HG03045 (cell line): Measurements from ENCODE around the gene IRX3.

ENCODE experiments used
- ATAC-seq: cut with Tn5 transposase; IDR thresholded peaks from one replicate; pipeline ENCODE4 v1.9.1; 2021; ENCODE audit warnings: mild to moderate bottlenecking, moderate library complexity; ENCODE audit not compliant: unreplicated experiment

Gene IRX3

DNA sequence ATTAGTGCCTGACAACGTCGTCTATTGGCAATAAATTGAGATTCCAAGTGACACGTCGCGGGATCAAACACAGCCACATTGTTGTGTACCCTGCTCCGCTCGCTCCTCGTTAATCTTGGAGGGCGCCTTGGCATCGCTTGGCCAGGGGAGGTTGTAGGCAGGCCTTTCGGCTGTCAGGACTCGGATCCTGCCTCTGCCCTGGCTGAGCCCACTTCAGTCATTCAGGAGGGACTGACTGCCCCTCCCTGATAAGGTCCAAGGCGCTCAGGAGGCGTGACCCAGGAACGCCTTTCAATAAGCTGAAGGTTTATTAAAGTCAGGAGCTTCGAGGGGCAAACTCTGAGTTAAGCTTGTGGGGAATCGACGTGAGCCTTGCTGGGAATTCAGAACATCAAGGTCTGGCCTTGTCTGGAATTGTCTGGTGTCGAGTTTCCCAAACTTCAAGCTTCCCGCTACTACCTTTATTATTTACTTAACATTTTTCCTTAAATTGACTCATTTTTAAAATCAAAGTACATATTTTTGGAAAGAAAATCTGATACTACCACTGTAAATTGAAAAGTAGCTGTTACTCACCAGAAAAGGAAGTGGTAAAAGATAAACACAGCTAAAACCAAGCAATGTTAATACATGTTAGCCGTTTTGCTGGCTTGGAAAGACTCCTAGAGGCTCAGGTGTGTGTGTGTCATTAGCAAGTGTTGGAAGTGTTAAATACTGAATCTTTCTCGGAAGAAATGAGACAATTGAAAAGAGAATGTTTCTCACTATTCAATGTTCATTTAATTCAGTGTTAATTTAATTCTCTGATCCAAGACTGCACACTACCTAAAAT lies 5.3 kb upstream of the IRX3 start:
- no peak for ATAC-seq

DNA sequence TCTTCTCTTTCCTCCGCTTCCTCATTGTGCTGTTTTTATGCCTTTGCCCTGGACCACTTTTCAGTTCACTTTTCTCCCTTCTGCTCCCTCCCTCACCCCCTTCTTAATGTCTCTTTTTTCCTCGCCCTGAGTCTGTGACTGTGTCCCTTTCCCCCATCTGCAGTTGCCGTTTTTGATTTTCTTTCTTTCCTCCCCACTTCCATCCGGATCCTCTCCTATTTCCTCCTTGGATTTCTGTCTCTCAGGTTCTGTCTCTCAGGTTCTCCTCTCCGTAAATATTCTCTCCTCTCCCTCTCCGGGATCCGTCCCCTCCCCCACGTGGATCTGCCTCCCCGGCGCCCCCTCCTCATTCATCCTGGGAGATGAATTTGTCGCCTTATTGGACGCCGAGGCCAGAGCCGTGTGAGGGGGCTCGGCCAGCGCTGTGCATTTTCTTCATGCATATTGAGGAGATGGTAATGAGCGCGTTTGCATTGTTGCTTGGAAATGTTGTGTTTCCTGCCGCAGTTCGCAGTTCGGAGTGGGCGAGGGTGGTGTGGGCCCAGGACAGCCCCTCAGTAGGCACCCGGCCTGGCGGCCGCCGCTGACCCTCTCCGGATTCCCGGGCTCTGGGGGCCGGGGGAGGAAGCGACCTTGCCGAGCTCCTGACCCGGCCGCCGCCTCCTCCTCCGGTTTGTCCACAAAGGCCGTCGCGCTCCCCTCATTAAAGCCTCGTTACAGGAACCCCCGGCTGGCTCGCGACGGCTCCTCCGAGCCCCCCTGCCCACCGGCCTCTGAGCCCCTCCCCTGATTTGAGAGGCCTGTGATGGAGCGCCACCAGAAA lies 4.5 kb upstream of the IRX3 start:
- no peak for ATAC-seq

DNA sequence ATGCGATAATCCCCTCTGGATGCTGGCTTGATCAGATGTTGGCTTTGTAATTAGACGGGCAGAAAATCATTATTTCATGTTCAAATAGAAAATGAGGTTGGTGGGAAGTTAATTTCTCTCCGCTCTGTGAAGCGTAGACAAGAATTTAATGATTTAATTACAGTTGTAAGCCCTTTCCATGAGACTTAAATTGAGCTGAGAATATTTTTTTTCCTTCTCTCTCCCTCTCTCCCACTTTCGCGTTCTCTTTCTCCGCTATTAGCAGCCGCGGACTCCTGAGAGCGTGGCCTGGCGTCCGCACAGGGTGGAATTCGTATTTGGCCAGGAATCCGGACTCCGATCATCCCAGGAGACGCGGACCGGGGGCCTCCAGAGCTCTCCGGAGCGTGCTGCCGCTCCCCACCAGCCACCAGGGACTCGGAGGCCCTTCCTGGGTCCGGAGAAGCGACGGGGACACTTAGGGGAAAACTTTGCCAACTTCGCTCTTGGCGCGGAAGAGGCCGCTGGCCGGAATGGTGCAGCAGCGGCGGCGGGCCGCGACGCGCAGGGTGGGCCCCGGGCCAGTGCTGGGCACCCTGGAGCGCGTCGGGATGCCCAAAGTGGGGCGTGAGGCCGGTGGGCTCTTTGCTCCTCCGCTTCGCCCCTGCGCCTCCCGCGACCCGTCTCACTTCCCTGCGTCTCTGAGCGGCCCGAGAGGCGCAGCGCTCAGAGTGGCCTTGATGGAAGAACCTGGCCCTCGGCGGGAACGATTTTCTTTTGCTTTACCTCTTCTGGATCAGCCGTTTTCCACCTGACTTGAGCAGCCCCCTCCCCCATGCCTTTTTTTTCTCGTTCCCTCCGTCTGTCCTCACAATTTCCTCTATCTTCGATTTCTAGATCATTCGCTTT lies 3.6 kb upstream of the IRX3 start:
- no peak for ATAC-seq

DNA sequence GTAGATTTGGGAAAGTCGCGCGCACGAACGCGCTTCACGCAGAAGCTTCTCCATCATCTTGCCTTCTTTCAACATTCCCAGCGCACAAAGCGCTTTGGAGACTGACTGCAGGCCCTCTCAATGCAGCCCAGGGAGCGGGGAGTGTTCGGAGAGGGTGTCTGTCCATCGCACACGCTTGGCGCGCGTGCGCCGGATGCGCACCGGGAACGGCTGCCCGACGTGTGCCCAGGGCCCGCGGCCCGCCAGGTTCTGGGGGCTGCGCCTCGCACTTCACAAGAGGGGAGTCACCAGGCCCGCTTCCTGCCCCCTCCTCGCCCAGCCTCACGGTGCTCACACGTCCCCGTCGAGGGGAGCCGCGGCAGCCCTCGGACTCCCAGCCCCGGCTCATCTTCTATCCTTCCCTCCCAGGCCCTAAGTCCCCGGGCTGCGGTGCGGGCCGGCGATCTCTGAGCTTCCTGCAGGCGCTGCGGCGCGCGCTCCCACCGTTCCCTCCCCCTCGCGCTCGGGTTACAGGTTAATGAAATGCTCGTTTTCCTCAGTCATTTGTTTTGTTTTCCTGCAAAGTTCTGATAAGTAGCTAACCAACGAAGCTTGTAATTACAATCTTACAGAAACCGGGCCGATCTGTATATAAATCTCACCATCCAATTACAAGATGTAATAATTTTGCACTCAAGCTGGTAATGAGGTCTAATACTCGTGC lies 2.8 kb upstream of the IRX3 start:
- no peak for ATAC-seq

DNA sequence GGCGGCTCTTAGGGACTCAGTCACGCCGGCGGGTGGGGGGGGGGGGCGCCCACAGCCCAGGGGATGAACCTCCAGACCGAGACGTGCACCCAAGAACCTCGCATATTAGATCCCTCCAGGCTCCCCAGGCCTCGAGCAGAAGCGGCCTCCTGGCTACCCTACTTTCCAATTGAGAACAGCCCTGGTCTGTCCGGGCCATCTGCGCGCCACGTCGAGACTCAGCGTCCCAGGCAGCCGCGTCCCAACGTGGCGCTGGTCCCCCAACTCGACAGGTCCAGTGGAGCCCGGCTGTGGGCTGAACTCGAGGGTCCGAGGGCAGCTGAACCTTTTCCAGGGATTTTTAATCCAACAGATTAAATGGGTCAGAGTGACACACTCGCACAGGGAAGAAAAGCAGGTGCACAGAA lies 2.3 kb upstream of the IRX3 start:
- no peak for ATAC-seq

DNA sequence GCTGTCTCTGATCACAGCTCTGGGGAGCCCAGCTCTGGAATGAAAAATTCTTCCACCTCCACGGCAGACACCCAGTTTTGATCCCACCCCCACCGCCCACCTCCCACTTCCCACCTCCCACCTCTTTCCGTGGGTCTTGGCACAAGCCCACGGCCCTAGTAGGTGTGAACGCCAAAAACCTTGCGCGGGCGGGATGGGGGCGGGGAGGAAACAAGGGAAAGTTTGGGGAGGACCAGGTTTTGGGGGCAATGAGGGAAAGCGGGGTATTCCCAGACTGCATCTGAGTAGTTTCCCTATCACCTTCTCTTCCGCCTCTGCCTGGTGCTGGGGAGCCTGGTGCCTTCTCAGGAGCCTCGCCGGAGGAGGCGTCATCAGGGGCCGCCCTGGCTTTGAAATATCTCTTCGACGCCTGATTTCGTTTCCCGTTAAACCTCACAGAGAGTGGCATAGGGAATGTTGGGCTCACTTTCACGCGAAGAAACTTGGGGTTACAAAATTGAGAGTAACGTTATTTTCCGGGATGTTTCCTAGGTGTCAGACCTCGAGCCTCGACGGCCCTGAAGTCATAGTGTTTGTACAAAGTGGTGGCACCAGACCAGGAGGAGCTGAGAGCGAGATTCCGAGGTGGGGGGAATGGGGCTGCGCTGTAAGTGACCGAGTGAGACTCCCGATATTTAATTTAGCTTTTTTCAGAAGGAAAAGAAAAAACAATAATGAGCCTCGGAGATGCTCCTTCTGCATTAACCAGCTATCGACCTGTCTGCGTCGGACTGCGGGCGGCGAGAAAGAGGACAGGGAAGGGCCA lies 1.6 kb upstream of the IRX3 start:
- no peak for ATAC-seq

DNA sequence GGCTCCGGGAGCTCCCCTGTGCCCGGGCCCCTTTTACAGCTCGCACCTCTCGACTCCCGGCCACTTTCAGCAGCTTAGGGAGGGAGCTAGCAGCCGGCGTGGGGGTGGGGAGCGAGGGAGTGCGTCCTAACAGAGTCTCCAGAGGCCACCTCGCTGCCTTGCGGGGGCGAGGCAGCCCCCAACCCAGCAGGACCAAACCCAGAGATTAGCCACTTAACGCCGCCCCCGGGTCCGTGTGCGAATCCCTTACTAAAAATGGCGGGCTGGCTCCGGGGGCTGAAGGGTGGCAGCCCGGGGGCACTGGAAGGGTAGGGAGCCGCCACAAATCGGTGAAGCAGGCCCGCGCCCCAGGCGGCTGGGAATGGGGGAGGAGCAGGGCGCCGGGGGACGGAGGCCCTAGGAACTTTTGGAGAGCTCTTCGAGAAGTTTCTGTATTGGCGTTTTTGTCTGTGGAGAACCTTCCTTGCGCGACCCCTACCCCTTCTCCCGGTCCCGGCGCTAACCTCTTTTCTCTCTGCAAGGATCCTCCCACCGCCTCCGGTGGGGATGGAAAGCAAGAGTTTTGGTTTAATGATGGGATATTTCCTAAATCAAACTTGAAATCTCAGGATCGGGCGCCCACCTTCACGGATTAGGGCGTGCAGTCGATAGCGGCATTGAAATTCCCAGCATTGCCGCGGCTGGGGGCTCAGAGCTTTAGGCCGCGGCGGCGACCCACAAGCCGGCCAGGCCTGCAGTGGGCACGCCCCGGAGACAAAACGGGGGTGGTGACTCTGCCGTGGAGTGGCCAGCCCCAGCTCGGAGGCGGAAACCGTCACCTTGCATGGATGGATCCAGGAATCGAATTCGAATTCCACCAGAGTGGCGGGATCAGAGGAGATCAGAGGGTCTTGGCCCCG lies 793 bp upstream of the IRX3 start:
- ATAC-seq: no peak

DNA sequence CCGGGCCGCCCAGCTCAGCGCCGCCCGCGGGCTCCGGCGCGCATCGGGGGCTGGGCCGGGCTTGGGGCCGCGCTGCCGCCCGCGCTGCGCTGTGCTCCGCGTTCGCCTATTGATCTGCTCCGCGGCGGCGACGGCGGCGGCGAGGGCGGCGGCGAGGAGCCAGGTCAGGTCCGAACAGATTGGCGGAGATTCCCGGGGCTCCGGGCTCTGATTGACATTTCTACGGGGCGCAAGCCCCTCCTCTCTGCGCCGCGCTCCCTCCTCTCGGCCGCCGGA lies 559 bp downstream of the IRX3 start:
- no peak for ATAC-seq

DNA sequence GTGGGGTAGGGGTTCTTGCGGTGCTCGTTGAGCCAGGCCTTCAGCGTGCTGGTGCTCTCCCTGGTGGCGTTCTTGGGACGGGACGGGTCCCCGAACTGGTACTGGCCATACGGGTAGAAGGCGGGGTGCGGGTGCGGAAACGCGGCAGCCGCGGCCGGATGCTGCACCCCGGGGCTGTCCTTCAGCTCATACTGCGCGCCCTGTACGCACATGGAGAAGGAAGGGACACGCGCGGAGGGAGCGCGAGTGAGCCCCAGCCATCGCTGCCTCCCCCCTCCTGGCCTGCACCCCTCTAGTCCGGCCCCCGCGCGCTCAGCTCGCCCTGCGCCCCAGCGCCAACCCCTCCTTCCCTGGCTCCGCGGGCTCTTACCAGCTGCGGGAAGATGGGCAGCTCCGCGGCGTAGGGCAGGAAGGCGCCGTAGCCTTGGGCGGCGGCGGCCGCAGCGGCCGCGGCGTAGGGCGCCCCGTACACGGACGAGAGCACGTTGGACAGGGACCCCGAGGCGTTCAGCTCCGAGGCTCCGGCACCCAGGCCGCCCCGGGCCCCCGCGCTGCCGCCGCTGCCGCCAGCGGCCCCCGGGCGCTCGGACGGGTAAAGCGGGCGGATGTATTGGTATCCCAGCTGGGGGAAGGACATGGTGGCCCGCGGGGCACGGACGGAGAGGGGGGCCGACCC lies 1.0 kb downstream of the IRX3 start:
- ATAC-seq: no peak

DNA sequence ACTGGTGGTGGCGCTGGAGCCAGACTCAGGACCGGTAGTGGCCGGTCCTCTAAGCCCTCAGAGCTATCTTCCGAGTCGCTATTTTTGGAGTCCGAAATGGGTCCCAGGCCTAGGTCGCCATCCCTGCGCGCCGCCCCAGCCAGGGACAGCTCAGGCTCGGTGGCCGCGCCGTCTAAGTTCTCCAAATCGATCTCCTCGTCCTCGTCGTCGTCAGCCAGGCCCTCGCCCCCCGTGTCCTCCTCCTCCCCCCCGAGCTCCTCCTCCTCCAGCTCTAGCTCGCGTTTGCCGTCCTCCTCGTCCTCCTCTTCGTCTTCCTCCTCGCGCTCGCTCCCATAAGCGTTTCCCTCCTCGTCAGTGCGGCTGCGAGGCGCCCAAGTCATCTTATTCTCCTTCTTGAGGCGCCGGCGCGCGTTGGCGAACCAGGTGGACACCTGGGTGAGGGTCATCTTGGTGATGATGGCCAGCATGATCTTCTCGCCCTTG lies 1.6 kb downstream of the IRX3 start:
- no peak for ATAC-seq

DNA sequence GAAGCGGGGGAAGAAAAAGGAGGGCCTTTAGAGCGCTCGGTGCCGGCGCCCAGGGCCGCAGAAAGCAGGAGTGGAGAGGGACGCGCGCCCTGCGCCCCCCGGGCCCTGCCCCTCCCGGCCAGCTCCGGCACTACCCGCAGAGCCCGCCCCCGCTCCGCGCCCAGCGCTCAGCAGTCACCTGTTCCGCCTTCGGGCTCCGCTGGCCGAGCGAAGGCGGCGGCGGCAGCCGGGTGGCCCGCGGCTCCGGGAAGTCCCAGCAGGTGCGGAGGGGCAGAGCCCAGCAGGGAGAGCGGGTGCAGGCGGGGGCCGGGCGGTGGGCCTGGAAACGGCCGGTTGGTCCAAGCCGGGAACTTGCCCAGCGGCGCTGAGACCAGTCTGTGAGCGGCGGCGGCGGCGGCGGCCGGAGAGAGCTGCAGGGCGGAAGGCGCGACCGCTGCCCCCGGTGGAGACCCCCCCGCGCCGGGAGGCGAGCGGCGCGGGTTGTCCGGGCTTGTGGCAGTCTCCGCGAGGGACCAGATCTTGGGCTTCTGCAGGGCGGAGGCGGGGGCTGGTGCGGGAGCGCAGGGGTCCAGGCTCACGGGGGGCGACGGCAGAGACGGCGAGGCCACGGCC lies 2.2 kb downstream of the IRX3 start:
- ATAC-seq: no peak

DNA sequence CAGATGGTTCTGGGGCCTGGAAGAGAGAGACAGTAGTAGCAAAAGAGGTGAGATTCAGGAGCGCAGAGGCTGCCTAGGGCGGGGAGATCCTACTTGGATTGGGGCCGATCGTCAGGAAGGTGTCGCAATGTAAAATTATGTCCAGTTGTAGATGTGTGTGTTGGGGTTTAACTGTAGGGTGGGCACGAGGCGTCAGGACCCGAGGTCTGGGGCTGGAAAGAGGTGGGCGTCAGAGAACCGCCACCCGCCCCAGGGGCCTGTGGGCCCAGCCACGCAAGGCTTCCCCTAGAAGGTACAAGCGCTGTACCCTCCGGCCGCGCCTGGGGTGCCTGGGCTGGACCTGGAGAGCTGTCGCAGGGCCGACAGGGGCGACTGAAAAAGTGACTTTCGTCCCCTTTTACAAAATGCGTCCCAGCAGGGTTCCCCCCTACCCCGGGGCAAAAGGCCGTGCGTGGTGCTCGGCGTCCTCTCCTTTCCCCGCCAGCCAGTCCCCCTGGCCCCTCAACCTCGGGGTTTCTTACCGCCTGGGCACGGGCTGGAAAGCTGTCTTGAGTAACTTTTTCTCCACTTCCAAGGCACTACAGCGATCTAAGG lies 2.8 kb downstream of the IRX3 start:
- ATAC-seq: no peak

DNA sequence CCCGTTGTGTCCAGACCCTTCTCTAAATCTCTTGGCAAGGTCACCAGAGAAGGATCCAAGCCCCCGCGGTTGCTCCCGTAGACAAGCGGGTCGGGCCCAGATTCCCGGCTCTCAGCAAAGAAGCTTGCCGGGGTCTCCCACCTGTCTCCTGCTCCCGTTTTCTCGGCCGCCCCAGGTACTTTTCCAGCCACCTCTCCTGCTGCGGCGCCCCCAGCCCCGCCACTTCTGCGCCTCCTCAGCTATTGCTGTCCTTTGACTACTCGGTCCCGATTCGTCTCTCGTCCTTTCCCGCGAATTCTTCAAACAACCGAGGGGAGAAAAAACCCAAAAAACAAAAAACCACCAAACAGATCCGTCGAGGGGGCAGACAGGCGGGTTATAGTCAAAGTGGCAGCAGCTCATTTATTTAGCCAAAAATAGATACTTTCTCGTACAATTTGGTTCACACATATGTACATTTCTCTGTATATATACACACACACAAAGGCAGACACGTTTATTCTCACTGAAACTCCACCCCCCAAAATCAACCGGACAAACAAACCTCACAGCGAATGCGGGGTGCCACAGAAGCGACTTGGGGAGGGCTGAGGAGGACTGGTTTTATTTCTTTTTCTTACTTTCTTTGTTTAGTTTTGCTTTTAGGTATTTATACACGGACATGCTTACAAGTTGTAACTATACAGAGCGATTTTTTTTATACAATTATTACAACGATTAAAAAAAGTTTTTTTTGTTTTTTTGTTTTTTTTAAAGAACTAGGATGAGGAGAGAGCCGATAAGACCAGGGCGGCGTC lies 3.5 kb downstream of the IRX3 start:
- ATAC-seq: no peak

DNA sequence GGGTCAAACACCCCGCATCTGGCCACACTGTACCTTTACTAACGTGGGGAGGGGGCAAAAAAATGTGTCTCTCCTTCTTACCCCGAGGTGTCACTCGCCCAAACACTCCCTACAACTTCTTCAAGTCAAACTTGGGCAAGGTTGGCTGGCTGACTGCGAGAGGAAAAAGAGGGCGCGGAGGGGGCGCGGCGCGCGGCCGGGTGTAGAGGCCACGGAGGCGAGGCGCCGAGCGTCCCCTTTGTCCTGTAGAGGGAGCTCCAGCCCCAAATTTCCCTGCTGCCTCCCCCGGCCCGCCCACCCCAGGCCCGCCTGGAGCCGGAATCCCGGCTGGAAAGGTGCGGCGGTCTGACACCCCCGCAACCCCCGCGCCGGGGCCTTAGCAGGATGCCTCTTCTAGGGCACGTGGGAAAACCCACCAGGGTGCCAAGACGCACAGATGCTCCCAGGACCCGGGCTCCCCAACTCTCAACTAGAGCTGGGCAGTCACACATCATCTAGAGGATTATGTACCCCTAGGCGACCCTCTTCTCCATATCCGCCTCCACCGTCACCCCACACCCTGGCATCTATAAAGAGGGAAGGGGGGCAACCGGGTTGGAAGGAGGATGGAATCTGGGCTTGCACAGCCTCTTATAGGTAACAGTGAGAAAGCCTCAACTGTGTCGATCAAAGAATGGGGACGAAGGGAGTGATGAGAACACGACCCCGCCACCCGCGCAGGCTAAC lies 4.2 kb downstream of the IRX3 start:
- ATAC-seq: no peak

DNA sequence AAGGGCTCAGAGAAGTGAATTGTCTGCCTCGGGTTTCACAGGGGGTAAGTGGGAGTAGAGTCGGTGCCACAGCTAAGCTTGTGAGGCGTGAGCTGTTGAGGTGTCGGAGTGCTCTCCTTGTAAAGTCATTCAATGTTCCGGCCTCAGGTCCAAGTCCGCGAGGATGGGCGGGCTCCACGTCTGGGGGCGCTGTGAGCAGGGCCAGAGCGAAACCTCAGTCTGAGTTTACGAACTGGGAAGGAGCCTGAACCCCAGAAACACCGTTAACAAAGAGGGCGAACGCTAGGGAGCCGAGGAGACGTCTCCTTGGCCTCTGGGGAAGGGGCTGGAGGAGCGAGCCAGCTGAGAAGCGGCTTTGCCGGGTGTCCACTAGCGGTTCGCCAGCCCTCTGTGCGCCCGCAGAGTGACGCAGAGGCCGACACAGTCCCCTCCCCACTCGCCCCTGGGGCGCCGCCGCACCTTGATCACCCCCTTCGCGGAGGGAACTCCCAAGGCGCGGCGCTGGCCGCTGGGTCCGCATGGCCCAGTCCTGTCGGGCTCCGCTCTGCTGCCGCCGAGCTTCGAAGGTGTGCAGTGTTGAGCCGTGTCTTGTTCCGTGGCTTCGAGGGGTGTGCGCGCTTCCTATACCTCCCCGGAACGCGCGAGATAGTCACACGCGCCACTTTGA lies 4.9 kb downstream of the IRX3 start:
- ATAC-seq: no peak

DNA sequence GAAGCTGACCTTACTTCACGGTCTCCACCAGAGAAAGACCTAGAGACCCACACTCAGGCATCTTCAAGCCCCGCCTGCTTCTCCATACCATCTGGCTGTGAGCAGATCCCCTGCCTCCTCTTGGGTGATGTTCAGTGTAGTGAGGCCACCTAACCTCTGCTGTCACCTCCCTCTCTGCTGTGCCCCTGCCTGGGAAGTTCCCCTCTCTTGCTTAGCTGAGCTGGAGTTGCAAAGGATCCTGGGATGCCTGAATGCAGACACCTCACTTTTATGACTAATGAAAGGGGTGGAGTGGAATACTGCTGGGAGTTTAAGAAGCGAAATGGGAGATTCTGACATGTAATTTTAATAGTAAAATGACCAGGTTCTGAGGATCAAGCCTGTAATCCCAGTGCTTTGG lies 5.8 kb downstream of the IRX3 start:
- ATAC-seq: no peak
